Measurements from ENCODE around the gene NSMCE1.
"Not testable (repeated sequence)": the region's sequence is repeated elsewhere in the genome, so short reads cannot be mapped to it uniquely, and the experiment has no call there.

The NSMCE1 gene

DNA sequence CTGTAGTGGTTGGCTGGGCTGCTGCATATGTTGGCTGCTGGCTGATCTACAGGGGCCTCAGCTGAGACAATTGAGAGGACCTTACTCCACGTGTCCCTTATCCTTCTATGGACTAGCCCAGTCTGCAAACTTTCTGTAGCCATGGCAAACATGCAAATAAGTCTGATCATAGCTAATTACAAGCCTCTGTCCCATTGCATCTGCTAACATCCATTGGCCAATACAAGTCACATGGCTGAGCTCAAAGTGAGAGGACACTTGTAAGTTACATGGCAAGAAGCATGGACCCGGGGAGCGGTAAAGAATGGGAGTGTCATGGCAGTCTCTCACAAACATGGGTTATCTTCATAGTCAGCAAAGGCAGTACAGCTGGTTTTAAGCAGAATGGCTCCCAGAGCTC, 33.6 kb upstream of the NSMCE1 start:
- no peak for DNase-seq

DNA sequence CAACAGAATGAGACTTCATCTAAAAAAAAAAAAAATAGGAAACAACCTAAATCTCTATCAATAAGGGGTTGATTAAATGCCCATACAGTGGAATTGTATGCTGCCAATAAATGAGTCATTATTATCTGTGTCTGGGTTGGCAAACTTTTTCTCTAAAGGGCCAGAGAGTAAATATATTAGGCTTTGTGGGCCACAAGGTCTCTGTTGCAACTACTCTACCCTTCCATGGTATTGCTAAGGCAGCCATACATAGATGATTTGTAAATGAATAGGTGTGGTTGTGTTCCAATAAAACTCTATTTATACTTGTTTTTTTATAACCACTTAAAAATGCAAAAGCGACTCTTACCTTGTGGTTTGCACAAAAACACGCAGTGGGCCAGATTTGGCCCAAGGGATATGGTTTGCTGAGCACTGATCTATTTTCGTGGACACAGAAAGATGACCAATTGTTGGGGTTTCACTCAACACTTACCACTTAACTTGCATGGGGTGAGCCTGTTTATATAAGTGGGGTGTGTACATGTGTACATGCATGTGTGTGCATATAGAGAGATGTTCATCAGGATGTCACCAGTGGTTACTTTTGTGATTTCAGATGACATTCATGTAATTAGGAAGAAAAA, 32.8 kb upstream of the NSMCE1 start:
- DNase-seq = no peak

DNA sequence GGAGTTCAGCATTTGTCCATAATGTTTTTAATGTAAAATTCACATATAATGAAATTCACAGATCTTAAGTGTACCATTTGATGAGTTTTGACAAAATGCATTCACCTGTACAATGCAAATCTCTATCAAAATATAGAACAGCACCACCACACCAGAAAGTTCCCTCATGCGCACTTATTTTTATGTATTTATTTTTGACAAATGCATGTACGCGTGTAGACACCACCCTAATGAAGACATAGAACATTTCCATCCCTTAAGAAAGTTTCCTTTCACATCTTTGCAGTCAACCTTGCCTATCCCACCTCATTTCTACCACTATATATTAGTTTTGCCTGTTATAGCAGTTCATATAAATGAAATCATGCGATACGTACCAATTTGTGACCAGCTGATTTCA, 29.6 kb upstream of the NSMCE1 start:
- no peak for DNase-seq

DNA sequence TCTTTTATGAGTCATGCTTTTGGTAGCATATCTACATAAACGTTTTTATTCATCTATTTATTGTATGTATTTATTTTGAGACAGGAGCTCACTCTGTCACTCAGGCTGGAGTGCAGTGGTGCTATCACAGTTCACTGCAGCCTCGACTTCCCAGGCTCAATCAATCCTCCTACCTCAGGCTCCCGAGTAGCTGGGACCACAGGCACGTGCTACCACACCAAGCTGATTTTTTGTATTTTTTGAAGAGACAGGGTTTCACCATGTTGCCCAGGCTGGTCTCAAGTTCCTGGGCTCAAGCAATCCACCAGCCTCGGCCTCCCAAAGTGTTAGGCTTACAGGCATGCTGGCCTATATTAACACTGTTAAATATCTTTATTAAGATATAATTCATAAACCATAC, 24.8 kb upstream of the NSMCE1 start:
- DNase-seq = no peak

DNA sequence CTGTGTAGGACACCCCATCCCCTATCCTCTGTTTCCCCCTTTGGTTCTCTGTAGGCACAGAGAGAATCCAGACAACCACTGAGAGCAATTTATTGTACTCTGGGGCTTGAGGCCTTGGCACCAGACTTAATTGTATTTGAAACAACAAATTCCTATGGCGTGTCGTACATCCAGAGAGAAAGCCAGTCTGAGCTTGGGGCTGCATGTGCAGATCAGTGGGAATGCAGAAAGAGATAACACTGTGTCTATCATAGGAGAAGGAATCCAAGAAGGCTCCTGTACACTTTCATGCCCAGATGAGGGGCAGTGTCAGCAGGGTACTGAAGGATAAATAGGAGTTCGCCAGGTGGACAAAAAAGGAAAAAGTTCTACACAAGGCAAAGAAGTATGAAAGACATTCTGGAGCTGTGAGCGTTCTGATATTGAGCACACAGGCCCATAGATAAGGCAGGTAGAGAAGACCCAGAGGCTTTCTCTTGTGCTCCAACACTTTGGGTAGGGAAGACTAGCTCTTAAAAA, 23.2 kb upstream of the NSMCE1 start:
- DNase-seq = no peak

DNA sequence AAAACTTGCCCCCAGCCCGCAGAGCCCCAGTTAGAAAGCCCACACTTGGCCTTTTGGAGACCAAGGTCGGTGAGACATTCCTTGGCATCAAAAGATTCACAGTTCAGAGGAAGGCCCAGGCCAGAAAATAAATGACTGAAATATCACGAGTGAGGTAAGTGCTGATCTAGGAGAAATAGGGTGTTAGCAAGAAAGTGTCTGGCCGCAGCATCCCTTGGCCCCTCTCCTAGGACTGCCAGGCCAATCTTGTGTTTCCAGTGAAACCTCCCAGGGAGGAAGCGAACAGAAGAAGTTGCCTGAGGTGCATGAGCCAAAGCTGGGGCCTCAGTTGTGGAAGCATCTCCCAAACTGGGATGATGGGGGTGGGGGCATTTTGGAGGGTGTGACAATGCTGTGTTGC, 22.5 kb upstream of the NSMCE1 start:
- no peak for DNase-seq

DNA sequence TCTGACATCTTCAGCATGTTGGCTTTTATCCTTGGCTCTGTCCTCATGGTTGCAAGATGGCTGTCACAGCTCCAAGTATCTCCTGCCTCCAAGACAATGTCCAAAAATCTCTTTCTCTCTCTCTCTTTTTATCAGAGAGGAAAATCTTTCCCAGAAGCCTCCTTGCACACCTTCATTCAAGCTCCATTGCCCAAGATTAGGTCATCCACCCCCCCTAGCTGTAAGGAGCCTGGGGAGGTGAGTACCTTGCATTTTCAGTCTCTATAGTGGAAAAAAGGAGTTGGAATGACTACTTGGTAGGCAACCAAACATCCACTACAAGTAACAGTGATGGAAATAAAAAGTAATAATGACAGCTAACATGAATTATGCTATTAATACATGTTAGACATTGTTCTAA, 22.0 kb upstream of the NSMCE1 start:
- DNase-seq = no peak

DNA sequence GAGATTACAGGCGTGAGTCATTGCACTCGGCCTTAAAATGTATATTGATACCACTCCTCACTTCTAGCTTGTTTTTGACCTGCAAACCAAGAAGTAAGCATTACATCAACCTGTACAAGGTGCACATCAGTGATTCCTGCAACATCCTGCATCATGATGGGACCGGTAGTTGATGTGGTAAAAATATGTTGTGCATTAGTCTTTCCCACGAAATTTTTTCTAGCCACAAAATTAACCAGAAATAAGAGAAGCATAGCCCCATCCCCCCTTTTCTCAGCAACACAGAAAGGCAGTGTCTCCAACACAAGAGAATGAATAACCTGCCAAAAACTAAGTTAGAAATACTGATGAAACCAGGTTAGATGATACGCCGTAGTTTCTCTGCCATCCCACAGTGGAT, 21.1 kb upstream of the NSMCE1 start:
- no peak for DNase-seq

DNA sequence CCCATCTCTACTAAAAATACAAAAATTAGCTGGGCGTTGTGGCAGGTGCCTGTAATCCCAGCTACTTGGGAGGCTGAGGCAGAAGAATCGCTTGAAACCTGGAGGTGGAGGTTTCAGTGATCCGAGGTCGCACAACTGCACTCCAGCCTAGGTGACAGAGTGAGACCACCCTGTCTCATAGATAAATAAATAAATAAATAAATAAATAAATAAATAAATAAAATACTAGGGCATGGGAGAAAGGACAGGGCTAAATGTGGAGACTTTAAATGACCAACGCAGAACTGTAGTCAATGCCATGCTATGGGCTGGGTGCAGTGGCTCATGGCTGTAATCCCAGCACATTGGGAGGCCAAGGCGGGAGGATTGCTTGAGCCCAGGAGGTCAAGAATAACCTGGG, 19.7 kb upstream of the NSMCE1 start:
- not testable (repeated sequence) for DNase-seq

DNA sequence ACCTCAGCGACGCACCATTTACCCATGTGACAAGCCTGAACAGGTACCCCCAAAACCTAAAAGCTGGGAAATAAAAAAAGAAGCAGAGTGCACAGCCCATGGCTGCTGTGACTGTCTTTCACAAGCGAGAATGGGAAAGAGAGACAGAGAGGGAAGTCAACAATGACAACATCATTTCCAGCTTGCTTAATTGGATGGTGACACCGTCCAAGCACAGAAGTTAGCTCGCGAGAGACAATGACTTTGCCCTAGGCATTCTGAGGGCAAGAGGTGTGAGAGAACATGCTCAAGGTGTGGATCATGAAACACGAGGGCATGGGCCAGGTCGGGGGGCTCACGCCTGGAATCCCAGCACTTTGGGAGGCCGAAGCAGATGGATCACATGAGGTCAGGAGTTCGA, 19.3 kb upstream of the NSMCE1 start:
- DNase-seq = no peak

DNA sequence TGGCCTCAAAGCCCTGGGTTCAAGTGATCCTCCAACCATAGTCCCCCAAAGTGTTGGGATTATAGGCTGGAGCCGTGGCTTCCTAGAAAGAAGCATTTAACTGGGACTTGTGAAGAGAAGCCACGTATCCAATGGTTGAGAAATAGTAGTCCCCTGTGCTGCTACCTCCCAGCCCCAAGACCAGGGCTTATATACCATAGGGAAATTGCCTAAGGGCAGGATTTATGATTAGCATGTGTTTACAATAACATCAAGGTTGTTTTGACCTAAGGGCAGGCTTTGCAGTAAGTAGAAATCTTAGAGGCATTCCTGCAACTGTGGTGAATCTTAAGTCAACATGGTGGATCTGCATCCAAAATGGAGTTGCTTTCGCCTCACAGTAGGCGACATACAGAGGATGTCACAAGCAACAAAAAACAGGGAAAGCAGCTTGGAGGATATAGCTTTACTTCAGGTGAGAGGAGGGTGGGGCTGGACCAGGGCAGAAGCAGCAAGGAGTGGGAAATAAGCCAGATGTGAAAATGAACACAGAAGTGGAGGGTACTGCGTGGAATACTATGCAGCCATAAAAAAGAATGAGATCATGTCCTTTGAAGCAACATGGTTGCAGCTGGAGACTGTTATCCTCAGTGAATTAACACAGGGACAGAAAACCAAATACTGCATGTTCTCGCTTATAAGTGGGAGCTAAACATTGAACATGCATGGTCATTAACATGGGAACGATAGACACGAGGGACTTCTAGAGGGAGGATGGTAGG, 18.7 kb upstream of the NSMCE1 start:
- DNase-seq = no peak

DNA sequence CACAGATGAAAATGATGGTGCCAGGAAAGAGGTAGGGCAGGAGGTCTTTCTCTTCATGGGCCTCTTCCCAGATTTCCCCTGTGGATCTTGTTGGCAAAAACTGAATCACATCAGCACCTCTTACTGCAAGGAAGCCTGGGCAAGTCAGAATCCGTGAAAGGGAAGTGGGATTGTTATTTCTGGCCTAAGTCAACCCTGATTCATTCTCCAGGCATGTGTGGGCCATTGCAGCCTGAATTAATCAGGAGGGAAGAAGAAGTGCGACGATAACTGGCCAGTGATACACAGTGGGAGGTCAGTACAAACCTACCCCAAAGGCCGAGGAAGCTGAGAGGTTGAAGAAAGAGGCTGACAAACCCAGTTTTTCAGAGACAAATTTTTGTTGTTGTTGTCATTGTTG, 17.9 kb upstream of the NSMCE1 start:
- DNase-seq = no peak

DNA sequence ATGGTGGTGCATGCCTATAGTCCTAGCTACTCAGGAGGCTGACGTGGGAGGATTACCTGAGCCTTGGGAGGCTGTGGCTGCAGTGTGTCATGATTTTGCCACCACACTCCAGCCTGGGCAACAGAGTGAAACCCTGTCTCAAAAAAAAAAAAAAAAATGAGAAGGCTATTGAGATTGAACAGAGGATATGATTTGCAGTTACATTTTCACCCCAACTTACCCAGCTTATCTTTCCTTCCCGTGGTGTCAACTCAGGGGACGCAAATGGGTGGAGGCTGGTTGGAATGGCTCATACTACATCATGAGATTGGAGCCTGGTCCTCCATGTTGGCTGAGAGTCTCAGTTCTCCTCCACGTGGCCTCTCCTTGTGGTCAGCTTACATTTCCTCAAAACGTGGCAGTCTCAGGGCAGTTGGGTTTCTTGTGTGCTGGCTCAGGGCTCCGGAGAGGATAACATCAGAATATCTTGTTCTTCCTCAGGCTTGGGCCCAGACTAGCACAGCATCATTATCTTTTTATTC, 17.2 kb upstream of the NSMCE1 start:
- no peak for DNase-seq

DNA sequence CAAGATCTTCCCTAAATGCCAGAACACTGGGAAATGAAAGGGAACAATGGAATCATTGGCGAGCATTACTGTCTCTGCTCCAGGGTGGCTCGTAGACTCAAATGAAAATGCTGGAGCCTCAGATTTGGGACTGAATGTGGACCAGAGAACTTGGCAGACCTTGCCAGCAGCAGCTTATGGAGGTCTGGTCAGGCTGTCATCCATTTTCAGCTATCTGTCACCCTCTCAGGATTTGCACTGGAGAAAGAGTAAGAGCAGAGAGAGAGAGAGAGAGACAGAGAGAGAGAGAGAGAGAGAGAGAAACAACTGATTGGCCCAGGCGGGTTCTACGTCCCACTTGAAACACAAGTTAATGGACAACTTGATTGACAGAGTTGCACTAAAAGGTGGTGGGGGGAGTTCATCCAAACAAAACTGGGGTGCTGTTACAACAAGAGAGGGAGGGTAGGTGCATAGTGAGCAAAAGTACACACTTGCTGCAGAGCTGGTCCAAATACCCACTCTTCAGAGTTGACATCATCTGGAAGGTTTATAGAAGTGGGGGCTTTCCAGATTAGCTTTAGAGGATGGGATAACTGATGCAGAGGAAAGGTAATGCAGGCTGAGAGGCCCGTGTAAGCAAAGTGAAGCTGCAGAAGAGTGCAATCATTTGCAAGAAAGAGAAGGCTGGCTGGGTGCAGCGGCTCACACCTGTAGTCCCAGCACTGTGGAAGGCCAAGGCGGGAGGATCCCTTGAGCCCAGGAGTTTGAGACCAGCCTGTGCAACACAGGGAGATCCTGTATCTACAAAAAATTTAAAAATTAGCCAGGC, 16.5 kb upstream of the NSMCE1 start:
- DNase-seq = no peak

DNA sequence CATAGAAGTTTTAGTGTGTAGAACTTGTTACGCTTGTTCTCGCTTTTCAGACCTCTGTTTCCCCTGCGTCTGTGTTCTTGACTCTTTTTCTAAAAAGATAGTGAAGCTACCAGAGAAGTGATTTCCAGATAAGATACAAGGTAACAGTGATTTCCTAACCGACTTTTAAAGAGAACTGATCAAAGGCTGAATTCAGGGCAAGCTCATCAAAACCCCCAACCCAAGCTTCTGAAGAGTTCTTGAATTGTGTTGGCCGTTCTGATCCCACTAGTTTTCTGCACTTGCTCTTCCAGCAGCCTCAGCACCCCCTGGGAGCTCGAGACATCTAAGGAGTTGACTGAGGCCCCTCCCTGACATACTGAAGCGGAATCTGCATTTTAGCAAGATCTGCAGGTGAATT, 12.7 kb upstream of the NSMCE1 start:
- no peak for DNase-seq

DNA sequence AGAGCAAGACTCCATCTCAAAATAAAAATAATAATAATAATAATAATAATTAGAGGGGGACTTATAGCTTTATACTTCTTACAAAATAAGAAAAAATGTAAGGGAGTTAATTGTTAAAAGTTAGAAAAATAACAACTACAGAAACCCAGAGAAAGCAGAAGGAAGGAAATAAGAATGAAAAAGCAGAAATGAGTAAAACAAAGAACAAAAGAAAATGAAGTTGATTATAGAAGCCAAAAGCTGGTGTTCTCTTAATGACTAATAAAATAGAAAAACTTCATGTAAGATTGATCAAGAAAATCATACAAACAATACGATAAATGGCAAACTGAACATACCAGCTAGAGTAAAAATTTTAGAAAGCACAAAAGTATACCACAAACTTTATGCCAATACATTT, 6.8 kb upstream of the NSMCE1 start:
- no peak for DNase-seq

DNA sequence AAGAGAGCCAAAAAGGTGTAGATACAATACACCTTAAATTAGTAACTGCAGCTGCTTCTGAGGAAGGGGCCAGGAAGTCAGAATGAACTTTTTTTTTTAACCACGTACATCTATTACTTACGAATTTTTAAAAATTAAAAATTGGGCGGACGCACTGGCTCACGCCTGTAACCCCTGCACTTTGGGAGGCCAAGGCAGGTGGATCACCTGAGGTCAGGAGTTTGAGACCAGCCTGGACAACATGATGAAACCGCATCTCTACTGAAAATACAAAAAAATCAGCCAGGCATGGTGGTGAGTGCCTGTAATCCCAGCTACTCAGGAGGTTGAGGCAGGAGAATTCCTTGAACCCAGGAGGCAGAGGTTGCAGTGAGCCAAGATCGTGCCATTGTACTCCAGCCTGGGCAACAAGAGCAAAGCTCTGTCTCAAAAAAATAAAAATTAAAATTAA, 5.9 kb upstream of the NSMCE1 start:
- DNase-seq = not testable (repeated sequence)

DNA sequence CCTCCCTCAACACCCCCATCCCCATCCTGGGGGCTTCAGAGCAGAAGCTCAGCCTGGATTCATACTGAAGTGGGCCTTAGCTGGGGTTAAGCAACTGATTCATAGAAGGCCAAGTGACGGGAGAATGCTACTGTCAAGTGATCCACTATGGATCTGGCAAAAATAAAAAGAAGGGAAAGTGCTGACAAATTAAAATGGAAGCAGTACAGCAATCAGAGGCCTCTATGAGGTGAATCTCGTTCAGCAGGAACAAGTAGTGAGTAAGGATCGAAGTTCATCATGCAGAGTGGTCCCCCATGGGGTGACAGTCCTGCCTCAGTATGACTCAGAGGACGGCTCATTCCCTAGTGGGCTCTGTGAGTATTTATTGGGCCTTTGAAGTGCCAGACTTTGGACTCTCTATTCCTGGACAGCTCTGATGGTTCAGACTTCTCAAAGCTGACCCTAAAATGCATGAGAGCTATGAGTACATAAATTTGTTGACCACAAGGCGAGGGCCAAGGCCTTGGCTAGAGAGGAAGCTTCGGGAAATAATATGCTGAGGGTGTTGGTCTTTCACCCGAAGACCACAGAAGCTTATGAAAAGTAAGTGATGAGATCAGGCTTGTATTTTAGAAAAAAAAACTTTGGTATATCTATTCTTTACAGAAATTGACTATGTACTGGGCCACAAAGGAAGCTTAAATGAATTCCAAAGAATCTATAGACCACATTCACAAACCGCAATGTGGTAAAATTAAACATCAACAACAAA, 5.3 kb upstream of the NSMCE1 start:
- no peak for DNase-seq

DNA sequence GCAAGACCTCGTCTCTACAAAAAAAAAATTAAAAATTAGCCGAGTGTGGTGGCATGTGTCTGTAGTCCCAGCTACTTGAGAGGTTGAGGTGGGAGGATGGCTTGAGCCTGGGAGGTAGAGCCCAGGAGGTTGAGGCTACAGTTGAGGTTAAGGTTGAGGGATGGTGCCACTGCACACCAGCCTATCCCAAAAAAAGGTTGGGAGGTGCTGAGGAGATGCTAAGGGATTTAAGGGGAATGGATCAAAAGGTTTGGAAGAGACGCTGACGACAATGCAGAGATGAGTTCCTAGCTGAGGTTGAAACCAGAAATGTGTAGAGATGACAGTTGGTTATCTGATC, 4.7 kb upstream of the NSMCE1 start:
- no peak for DNase-seq

DNA sequence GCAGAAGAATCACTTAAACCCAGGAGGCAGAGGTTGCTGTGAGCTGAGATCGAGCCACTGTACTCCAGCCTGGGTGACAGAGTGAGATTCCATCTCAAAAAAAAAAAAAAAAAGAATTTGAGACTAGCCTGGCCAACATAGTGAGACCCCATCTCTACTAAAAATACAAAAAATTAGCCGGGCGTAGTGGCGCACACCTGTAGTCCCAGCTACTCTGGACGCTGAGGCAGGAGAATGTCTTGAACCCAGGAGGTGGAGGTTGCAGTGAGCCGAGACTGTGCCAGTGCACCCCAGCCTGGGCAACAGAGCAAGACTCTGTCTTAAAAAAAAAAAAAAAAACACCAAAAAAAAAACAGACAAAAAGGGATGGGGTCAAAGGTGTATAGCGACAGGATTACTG, 4.1 kb upstream of the NSMCE1 start:
- DNase-seq = not testable (repeated sequence)

DNA sequence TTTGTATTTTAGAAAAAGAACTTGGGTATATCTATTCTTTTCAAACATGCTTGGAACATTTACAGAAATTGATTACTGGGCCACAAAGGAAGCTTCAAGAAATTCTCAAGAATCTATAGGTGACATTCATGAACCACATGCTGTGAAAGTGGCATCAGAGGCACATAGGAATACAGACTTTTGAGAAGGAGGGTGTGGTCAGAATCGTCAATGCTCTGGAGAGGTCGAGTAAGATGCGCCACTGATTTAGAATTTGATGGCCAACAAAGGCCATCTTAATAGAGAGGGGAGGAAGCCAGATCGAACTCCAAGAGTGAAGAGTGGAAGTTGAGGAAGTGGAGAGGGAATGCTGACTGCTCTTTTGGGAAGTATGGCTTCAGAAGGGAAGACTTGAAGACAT, 3.5 kb upstream of the NSMCE1 start:
- DNase-seq = no peak

DNA sequence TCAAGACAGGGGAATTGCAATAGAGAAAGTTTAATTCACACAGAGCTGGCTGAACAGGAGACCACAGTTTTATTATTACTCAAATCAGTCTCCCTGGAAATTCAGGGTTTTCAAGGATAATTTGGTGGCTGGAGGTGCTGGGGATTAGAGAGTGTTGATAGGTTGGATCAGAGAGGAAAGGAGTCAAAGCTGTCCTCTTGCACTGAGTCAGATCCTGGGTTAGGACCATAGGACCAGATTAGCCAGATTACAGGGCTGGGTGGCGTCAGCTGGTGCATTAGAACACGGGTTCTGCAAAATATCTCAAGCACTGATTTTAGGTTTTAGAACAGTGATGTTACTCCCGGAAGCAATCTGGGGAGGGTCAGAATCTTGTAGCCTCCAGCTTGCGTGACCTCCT, 1.8 kb upstream of the NSMCE1 start:
- DNase-seq = no peak

Data from NCI-H524 treated with DMSO at 0.1 percent for 48 hours (cell line).